ENCODE results near the gene MYOCD.

Gene MYOCD

GRCh38 chr17:12769981-12770380, 104.3 kb downstream of the MYOCD start:
- DNase-seq = no peak

DNA sequence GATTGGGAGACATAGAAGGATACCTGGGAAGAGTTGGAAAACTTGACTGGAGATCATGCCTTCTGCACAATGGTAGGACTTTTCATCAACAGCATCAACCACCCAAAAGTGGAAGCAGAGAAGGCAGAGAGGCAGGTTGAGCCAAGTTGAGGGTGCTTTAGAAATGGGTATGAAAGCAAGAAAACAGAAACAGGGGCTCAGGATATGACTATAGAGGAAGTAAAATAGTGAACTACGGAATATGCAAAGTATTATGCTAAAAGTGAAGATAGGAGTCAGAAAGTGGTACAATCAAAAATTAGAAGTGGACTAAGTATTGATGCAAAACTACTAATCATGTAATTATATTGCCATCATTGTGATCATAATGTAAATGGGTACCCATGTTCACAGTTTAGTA, 107.5 kb downstream of the MYOCD start:
- no peak for DNase-seq

GRCh38 chr17:12789075-12789480, 123.4 kb downstream of the MYOCD start:
- no peak for DNase-seq

DNA sequence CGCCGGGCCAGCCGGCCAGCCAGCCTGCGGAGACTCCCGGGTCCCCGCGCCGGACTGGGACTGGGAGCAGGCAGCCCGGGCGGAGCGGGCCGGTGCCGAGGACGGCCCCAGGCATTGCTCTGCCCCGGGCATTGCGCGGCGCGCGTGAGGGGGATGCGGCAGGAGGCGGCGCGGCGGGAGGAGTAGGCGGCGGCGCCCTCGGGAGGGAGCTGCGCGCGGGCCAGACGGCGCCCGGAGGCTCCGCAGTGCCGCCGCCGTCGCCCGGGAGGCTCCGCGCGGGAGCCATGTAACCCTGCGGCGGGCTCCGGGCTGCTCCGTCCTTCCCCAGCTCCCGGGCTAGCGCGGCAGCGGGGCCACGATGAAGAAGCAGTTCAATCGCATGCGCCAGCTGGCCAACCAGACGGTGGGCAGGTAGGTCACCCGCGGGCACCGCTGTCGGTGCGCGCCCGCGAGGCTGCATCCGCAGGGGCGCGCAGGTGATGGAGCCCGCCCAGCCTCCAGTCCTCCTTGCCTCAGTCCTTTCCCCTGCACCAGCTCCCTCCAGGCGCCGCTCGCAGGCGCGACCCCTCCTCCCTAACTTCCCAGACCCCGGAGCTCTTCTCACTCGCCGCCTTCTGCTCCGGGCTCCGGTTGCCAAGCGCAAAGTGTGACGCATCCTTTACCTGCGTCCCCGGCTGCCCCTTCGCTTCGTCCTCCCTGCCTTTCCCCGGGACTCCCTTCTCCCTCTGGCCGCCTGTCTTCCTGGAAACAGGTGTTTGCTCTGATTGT, 124.0 kb downstream of the MYOCD start, which contains the start of gene ARHGAP44:
Gene ARHGAP44 (plus strand): TSS at position 18 of the 768 bp plus-strand sequence. CDS start 341 bp downstream, at position 359.
- peak; percentile 29 for DNase-seq

DNA sequence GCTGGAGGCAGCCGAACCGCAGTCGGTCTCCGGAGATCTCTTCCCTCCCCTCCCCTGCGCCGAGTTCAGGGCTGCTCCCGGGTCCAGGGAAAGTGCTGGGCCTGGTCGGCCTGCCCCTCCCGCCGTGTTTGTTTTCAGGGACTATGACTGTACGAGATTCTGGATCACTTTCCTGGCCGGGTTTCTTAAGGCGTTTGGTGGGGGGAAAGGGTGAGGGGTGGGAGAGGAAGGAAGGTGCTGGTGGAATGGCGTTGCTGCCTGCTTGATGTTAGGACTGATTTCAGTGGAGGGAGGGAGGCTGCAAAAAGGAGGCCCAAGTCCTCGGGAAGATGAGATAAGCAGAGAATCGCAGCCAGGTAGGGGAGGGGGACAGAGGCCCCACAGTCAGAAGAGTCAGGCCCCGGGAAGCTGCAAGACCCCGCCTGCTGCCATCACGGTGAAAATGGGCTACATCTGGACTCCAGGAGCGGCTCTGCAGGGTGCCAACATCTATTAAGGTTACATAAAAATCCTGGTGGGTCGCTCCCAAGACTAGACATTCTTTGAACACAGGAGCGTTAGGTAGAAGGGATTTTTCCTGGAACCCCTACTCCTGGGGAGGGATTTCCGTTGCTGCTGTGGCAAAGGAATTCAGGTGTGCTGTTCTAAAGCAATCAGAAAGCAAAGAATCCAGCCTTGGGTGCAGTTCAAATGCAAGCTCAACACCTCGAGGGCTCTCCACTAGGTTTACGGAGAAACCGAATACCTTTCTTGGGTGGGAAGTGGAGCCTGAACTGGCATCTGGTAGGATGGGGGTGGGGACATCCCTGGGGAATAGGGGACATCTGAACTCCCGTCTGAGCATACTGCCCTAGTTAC, 124.8 kb downstream of the MYOCD start:
- no peak for DNase-seq

GRCh38 chr17:12794919-12795532, 129.3 kb downstream of the MYOCD start:
- no peak for DNase-seq

DNA sequence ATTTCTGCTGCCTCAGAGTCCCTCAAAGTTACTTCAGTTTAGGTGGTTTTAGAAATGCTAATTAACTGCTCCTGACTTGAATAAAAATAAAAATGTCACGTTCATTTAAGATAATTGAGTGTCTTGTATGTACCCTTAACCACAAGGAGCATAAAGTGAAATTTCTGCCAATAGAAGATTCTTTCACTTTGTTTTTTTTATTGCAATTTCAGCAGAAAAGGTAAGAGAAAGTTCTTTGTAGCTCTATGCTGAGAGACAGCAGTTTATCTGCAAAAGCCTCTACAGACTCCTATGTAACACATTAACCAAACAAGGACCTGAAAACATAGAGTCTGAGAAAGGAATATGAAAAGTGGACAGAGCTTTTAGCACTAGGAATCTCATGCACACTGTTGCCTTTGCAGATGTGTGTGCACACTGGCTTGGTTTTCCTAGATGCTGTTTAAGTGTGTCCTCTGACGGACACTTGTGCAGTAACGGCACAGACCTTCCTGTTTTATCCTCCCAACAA, 135.2 kb downstream of the MYOCD start:
- DNase-seq = no peak

GRCh38 chr17:12806630-12807029, 140.9 kb downstream of the MYOCD start:
- DNase-seq = no peak

GRCh38 chr17:12808723-12809122, 143.0 kb downstream of the MYOCD start:
- no peak for DNase-seq

GRCh38 chr17:12812877-12813276, 147.2 kb downstream of the MYOCD start:
- DNase-seq = no peak

GRCh38 chr17:12813664-12814063, 148.0 kb downstream of the MYOCD start:
- no peak for DNase-seq

DNA sequence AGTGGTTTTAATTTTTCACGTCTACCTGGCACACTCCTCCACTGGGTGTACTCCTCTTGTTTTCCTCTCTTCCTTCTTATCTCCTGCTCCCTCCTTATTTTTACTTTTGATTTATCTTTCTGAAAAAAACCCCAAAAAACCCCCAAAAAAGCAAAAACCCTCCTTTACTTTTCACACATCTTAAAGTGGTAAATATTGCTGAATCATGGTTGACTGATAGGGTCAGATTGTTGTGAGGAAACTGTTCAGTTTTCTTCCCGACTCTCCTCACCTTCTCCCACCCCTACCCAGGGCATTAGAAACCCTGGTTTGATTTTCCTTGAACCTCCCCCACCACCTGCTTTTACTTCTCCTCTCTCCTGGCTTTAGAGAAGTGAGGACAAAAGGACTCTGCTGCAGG, 149.0 kb downstream of the MYOCD start:
- DNase-seq = no peak

DNA sequence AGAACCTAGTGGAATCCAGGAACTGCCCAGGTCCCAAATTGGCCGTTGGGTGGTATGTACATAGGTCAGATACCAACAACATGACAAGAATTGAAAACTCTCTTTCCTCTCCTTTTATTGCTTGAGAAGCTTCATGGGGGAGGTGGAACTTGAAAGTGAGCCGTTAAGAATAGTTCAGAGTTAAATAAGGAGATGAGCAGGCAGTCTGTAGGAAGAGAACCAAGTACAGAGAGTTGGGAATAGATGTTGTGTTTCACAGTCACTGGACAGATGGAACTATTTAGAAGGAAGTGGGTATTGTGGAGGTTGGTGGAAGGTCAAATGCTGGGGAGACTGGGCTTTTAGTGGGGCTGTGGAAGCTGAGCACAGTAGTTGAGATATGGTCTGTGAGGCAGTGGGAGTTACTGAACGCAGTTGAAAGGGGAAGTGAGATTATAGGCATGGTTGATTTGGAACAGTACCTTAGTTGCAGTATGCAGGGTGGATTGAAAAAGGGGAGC, 150.0 kb downstream of the MYOCD start:
- DNase-seq = no peak

All from NCI-H510A treated with DMSO at 0.1 percent for 48 hours (cell line).